HCT116 (cell line): ENCODE measurements around the gene ITPR2. TPM values are rescaled to one million over a fixed set of nuclear protein-coding genes. Genes with fewer than 3 reads are reported as not detected.

Experiments used
- ATAC-seq: fragments of 200-7000 bp; cut with Tn5 transposase; 2 replicates; pipeline ENCODE4 v1.9.1; 2020; ENCODE audit warnings: mild to moderate bottlenecking, moderate library complexity
- BruUV-seq: library from RNA; stranded (reverse); fragments of 400-500 nt; replicated peaks from 2 replicates; lab custom pipeline; 2021; lab: Mats Ljungman, UMichigan
- CTCF ChIA-PET: fragments of 300-600 bp; sonication (Branson Sonifier 250); formaldehyde crosslinking; loops from one replicate; lab custom pipeline; 2021; ENCODE audit warnings: antibody characterized with exemption; lab: Charles Lee
- POLR2A ChIA-PET: fragments of 300-600, 350-600 bp; sonication (Branson Sonifier 250); formaldehyde crosslinking; loops from one replicate; lab custom pipeline; 2021; ENCODE audit warnings: antibody characterized with exemption; lab: Charles Lee
- RAD21 ChIA-PET, 2 experiments: fragments of 300-600 bp; sonication (Branson Sonifier 250); formaldehyde crosslinking; loops; one replicate each; lab custom pipeline; 2023; ENCODE audit warnings: low total read pairs in 2 of 2; ENCODE audit not compliant: uncharacterized antibody in 2 of 2, unreplicated experiment in 2 of 2, low non-redundant PET in 1 of 2; lab: Charles Lee
- DNase-seq: peaks from one replicate; pipeline ENCODE4 v3.0.0-alpha.2; 2010; ENCODE audit warnings: low read depth, low spot score
- H2AFZ ChIP-seq: fragments of 200-600 bp; shearing (Covaris generic), sonication (generic); 2 replicates; pipeline ENCODE4 v1.6.1; 2017; ENCODE audit warnings: low read depth, mixed run types, mixed read lengths, antibody characterized with exemption, low read length; ENCODE audit not compliant: poor library complexity, severe bottlenecking
- H3K27ac ChIP-seq: 2 replicates; pipeline ENCODE4 v1.5.1; 2012; ENCODE audit warnings: low read depth, low read length
- H3K27me3 ChIP-seq: fragments of 200-600 bp; sonication (generic); 2 replicates; pipeline ENCODE4 v1.6.1; 2016; ENCODE audit warnings: mixed run types, low read length, mixed read lengths; ENCODE audit not compliant: insufficient read depth
- H3K36me3 ChIP-seq, 2 experiments: fragments of 200-500 bp in 1 of 2; fragments of 200-600 bp in 1 of 2; sonication (Bioruptor generic) in 1 of 2; sonication (generic) in 1 of 2; 2 replicates each; pipeline versions ENCODE4 v1.5.1 to v1.6.1; 2014 to 2016; ENCODE audit warnings: low read length in 2 of 2, inconsistent platforms in 1 of 2, mixed read lengths in 1 of 2, mixed run types in 1 of 2; ENCODE audit not compliant: insufficient read depth in 2 of 2, control insufficient read depth in 1 of 2
- H3K4me1 ChIP-seq, 2 experiments: fragments of 200-600 bp in 1 of 2; sonication (generic) in 1 of 2; 2 replicates each; pipeline versions ENCODE4 v1.5.1 to v1.6.1; 2012 to 2017; ENCODE audit warnings: low read length in 2 of 2, inconsistent platforms in 1 of 2, mild to moderate bottlenecking in 1 of 2, mixed read lengths in 1 of 2, mixed run types in 1 of 2, moderate library complexity in 1 of 2; ENCODE audit not compliant: insufficient read depth in 2 of 2, control insufficient read depth in 1 of 2
- H3K4me2 ChIP-seq: fragments of 200-600 bp; sonication (generic); 2 replicates; pipeline ENCODE4 v1.6.1; 2017; ENCODE audit warnings: mixed run types, low read length, mixed read lengths
- H3K4me3 ChIP-seq, 2 experiments: fragments of 200-600 bp in 1 of 2; sonication (generic) in 1 of 2; replicated peaks in 1 of 2; 2 replicates each; pipeline ENCODE4 v1.5.1; 2011 to 2016; ENCODE audit warnings: low read length in 2 of 2, control low read depth in 1 of 2, low read depth in 1 of 2, mild to moderate bottlenecking in 1 of 2, mixed read lengths in 1 of 2, mixed run types in 1 of 2
- H3K79me2 ChIP-seq: fragments of 200-600 bp; sonication (generic); 2 replicates; pipeline ENCODE4 v1.6.1; 2017; ENCODE audit warnings: mild to moderate bottlenecking, mixed run types, low read length, moderate library complexity, mixed read lengths; ENCODE audit not compliant: insufficient read depth
- H3K9ac ChIP-seq: fragments of 200-600 bp; sonication (generic); 2 replicates; pipeline ENCODE4 v1.6.1; 2016; ENCODE audit warnings: low read length, mixed read lengths
- H3K9me2 ChIP-seq: fragments of 200-600 bp; sonication (generic), shearing (Covaris generic); 2 replicates; pipeline ENCODE4 v1.6.1; 2017; ENCODE audit warnings: mixed run types, mild to moderate bottlenecking, moderate library complexity; ENCODE audit not compliant: insufficient read depth
- H3K9me3 ChIP-seq, 2 experiments: fragments of 200-500 bp in 1 of 2; fragments of 200-600 bp in 1 of 2; sonication (Bioruptor generic) in 1 of 2; sonication (generic) in 1 of 2; 2 replicates each; pipeline ENCODE4 v1.6.1; 2014 to 2017; ENCODE audit warnings: low read length in 2 of 2, mixed read lengths in 2 of 2, inconsistent platforms in 1 of 2, low read depth in 1 of 2, mild to moderate bottlenecking in 1 of 2, mixed run types in 1 of 2, moderate library complexity in 1 of 2; ENCODE audit not compliant: control insufficient read depth in 1 of 2, insufficient read depth in 1 of 2
- H4K20me1 ChIP-seq: fragments of 200-600 bp; sonication (generic), shearing (Covaris generic); 2 replicates; pipeline ENCODE4 v1.6.1; 2017; ENCODE audit warnings: mixed run types, mild to moderate bottlenecking, moderate library complexity; ENCODE audit not compliant: insufficient read depth
- CBX3 ChIP-seq: IDR thresholded peaks from 2 replicates; pipeline ENCODE4 v1.6.1; 2012; ENCODE audit warnings: low read depth
- CEBPB ChIP-seq: IDR thresholded peaks from 2 replicates; pipeline ENCODE4 v1.6.1; 2012; ENCODE audit warnings: low read depth
- ELF1 ChIP-seq: IDR thresholded peaks from 2 replicates; pipeline ENCODE4 v1.6.1; 2012; ENCODE audit warnings: low read depth, borderline replicate concordance
- EZH2 ChIP-seq: fragments of 200-600 bp; sonication (generic); IDR thresholded peaks from 2 replicates; pipeline ENCODE4 v1.6.1; 2017; ENCODE audit warnings: antibody characterized with exemption, mixed run types
- RAD21 ChIP-seq: IDR thresholded peaks from 2 replicates; pipeline ENCODE4 v1.6.1; 2012; ENCODE audit warnings: low read depth, mild to moderate bottlenecking
- SP1 ChIP-seq: IDR thresholded peaks from 2 replicates; pipeline ENCODE4 v1.6.1; 2012; ENCODE audit warnings: low read depth
- TCF7L2 ChIP-seq: IDR thresholded peaks from 2 replicates; pipeline ENCODE4 v1.7.0; 2011; ENCODE audit warnings: borderline replicate concordance, inconsistent platforms; ENCODE audit not compliant: insufficient read depth, insufficient read length; ENCODE audit errors: extremely low read depth
- intact Hi-C: fragments of 100-400 bp; cut with micrococcal nuclease; formaldehyde crosslinking; loops from 2 replicates; pipeline ENCODE4 v1.10.0; 2022
- total RNA-seq: library from RNA; stranded (reverse); gene quantifications from one replicate; pipeline ENCODE4 v1.2.1, GENCODE V29; 2021; ENCODE audit not compliant: unreplicated experiment
- TF ChIP-seq, protein P1 (sequence below), 3 experiments: fragments of 200-600 bp in 1 of 3; sonication (generic) in 1 of 3; IDR thresholded peaks in 2 of 3; conservative IDR thresholded peaks in 1 of 3; 2 replicates each; pipeline ENCODE4 v1.5.1; 2012 to 2017; ENCODE audit warnings: low read depth in 2 of 3, low read length in 2 of 3, antibody characterized with exemption in 1 of 3, borderline replicate concordance in 1 of 3, control low read depth in 1 of 3, mild to moderate bottlenecking in 1 of 3, mixed read lengths in 1 of 3, mixed run types in 1 of 3, moderate library complexity in 1 of 3; ENCODE audit not compliant: insufficient read depth in 1 of 3
- TF ChIP-seq, protein P2 (sequence below): IDR thresholded peaks from 2 replicates; pipeline ENCODE4 v1.6.1; 2011; ENCODE audit warnings: mild to moderate bottlenecking, low read length, moderate library complexity; ENCODE audit not compliant: insufficient replicate concordance; ENCODE audit errors: extremely low read depth
- TF ChIP-seq, protein P3 (sequence below): IDR thresholded peaks from 2 replicates; pipeline ENCODE4 v1.6.1; 2012; ENCODE audit warnings: low read depth

The ITPR2 gene
- total RNA-seq, 1 experiment from 2014 or later = 6.5 TPM

DNA sequence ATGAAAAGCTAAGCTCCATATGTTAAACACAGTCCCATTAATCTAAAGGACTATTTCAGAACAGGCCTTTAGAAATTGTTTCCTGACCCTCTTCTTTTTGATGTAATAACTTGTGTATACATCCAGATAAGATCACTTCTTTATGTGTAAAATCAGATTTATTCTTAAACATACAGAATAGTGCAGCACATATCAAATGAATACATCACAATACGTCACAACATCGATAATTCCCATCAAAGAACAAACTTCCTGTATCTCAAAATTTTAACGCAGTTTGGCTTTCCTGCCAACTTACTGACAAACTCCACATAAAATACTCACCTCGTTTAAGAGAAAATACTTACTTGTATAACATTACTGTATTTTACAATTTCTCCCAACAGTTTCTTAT, 108.7 kb downstream of the ITPR2 start:
- Histone ChIP-seq H3K9ac (no peak overlapping the region), H3K27ac (no peak overlapping the region), H3K4me2 (no peak overlapping the region), H3K4me1 (peaks cover 0 to 9% of the 10 kb centered on the region in 2 experiments; a peak in 3 of 4 replicates), H3K9me3 (no peaks in the 10 kb centered on the region), H2AFZ (no peak overlapping the region), H4K20me1 (no peaks in the 10 kb centered on the region), H3K4me3 (no peak overlapping the region), H3K27me3 (no peaks in the 10 kb centered on the region), H3K36me3 (no peaks in the 10 kb centered on the region), H3K79me2 (no peaks in the 10 kb centered on the region), H3K9me2 (no peaks in the 10 kb centered on the region)
- BruUV-seq = no TSS peak
- TF ChIP-seq CEBPB (no peak), TCF7L2 (no peak)
- TF ChIP-seq, protein P1, sequence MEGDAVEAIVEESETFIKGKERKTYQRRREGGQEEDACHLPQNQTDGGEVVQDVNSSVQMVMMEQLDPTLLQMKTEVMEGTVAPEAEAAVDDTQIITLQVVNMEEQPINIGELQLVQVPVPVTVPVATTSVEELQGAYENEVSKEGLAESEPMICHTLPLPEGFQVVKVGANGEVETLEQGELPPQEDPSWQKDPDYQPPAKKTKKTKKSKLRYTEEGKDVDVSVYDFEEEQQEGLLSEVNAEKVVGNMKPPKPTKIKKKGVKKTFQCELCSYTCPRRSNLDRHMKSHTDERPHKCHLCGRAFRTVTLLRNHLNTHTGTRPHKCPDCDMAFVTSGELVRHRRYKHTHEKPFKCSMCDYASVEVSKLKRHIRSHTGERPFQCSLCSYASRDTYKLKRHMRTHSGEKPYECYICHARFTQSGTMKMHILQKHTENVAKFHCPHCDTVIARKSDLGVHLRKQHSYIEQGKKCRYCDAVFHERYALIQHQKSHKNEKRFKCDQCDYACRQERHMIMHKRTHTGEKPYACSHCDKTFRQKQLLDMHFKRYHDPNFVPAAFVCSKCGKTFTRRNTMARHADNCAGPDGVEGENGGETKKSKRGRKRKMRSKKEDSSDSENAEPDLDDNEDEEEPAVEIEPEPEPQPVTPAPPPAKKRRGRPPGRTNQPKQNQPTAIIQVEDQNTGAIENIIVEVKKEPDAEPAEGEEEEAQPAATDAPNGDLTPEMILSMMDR (IDR thresholded peaks at IDR 0.05 in 2 of 3, conservative IDR thresholded peaks at IDR 0.05 in 1 of 3; ENCODE audit: borderline replicate concordance in 1 of 3, insufficient read depth in 1 of 3, low read depth in 2 of 3, low read length in 2 of 3) = no peak
- ChIA-PET CTCF (no interaction called here), POLR2A (no interaction called here), RAD21 (no interaction called here)
- DNase-seq = no peak
- ATAC-seq = no peak
- intact Hi-C loops = no loop called here

DNA sequence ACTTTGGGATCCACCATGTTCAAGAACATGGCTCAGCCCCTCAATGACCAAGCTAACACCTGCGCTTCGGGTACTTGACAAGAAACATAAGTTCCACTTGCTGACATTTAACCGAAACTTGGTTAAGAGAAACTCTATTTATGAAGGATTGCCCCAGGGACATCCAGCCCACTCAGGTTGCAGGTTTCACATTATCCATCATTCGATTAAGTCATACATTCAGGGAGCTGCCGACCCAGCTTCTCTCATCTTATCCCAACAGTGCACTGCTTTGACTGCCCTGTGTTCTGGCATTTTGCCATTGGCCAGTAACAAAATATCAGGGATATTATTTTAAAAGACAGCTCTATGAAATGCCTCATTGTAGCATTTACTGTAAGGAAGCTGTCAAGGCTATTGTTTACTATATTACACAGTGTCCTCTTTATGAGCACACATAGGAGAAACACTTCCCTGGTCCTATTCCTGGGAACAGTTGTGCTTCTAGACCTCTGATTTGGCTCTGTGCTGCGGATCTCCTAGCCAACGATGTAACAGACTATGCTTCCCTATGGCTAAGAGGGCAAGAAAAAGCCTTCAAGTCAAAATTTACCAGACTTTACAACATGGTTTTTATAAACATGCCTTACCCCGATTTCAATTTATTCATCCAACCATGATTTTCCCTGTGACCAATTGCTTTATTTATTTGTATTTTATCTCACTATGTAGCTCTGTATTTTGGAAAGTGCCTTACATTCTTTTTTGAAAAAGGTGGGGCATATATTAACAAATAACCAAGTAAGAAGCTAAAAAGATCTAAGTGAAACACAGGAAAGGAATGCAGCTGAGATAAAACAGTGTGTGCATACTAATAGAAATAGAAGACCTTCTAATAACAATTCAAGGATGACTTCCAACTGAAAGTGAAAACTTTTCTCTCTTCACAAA, 109.3 kb downstream of the ITPR2 start:
- no peak overlapping the region for H2AFZ ChIP-seq
- no peak for DNase-seq
- ATAC-seq = no peak
- H3K27me3 ChIP-seq = no peaks in the 10 kb centered on the region
- H3K36me3 ChIP-seq = no peaks in the 10 kb centered on the region
- ChIA-PET RAD21 (no interaction called here), POLR2A (no interaction called here), CTCF (no interaction called here)
- intact Hi-C loops = no loop called here
- H3K4me3 ChIP-seq = no peak overlapping the region
- H3K79me2 ChIP-seq = no peaks in the 10 kb centered on the region
- H3K9ac ChIP-seq = no peak overlapping the region
- no TSS peak for BruUV-seq
- H3K4me1 ChIP-seq = peaks cover 0 to 9% of the 10 kb centered on the region in 2 experiments; a peak in 3 of 4 replicates
- no peaks in the 10 kb centered on the region for H4K20me1 ChIP-seq
- no peaks in the 10 kb centered on the region for H3K9me3 ChIP-seq
- H3K9me2 ChIP-seq = no peaks in the 10 kb centered on the region
- H3K4me2 ChIP-seq = no peak overlapping the region
- no peak overlapping the region for H3K27ac ChIP-seq
- TF ChIP-seq ELF1 (no peak), CEBPB (no peak), SP1 (no peak), RAD21 (no peak), EZH2 (no peak), CBX3 (no peak)
- TF ChIP-seq, protein P2, sequence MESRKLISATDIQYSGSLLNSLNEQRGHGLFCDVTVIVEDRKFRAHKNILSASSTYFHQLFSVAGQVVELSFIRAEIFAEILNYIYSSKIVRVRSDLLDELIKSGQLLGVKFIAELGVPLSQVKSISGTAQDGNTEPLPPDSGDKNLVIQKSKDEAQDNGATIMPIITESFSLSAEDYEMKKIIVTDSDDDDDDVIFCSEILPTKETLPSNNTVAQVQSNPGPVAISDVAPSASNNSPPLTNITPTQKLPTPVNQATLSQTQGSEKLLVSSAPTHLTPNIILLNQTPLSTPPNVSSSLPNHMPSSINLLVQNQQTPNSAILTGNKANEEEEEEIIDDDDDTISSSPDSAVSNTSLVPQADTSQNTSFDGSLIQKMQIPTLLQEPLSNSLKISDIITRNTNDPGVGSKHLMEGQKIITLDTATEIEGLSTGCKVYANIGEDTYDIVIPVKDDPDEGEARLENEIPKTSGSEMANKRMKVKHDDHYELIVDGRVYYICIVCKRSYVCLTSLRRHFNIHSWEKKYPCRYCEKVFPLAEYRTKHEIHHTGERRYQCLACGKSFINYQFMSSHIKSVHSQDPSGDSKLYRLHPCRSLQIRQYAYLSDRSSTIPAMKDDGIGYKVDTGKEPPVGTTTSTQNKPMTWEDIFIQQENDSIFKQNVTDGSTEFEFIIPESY = no peak
- TF ChIP-seq, protein P3, sequence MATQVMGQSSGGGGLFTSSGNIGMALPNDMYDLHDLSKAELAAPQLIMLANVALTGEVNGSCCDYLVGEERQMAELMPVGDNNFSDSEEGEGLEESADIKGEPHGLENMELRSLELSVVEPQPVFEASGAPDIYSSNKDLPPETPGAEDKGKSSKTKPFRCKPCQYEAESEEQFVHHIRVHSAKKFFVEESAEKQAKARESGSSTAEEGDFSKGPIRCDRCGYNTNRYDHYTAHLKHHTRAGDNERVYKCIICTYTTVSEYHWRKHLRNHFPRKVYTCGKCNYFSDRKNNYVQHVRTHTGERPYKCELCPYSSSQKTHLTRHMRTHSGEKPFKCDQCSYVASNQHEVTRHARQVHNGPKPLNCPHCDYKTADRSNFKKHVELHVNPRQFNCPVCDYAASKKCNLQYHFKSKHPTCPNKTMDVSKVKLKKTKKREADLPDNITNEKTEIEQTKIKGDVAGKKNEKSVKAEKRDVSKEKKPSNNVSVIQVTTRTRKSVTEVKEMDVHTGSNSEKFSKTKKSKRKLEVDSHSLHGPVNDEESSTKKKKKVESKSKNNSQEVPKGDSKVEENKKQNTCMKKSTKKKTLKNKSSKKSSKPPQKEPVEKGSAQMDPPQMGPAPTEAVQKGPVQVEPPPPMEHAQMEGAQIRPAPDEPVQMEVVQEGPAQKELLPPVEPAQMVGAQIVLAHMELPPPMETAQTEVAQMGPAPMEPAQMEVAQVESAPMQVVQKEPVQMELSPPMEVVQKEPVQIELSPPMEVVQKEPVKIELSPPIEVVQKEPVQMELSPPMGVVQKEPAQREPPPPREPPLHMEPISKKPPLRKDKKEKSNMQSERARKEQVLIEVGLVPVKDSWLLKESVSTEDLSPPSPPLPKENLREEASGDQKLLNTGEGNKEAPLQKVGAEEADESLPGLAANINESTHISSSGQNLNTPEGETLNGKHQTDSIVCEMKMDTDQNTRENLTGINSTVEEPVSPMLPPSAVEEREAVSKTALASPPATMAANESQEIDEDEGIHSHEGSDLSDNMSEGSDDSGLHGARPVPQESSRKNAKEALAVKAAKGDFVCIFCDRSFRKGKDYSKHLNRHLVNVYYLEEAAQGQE = no peak
